GM12872 (cell line): ENCODE data around the gene CPOX.

Experiments
- TF ChIP-seq, protein P1 (sequence below): IDR thresholded peaks from 3 replicates; pipeline ENCODE4 v1.5.1; 2011; ENCODE audit warnings: low read depth, mild to moderate bottlenecking, low read length, moderate library complexity; ENCODE audit not compliant: insufficient read depth

Gene CPOX

DNA sequence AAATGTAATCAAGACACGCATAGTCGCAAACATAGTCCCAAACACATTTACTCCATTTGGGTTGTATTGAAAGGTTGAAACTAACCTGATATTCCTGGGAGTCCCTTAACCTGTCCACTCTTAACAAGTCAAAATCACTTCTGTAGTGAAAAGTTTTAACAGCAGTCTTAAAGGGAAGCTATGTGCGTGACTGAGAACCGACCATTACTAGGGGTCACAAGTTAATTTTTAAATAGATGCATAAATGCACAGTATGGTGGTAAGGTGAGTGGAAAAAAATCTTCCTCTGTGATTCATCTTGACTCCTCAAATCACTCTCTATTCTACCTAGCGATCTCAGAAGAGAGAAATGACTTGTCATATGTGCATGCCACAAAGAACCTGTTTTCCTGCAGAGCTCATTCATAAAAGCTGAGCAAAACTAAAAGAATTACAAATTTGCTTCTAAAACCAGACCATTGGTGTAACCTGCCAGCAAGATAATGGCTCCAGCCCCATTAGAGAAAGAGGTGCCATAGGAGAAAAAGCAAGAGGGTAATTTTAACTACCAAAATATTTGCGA, 56.9 kb downstream of the CPOX start:
- TF ChIP-seq, protein P1, sequence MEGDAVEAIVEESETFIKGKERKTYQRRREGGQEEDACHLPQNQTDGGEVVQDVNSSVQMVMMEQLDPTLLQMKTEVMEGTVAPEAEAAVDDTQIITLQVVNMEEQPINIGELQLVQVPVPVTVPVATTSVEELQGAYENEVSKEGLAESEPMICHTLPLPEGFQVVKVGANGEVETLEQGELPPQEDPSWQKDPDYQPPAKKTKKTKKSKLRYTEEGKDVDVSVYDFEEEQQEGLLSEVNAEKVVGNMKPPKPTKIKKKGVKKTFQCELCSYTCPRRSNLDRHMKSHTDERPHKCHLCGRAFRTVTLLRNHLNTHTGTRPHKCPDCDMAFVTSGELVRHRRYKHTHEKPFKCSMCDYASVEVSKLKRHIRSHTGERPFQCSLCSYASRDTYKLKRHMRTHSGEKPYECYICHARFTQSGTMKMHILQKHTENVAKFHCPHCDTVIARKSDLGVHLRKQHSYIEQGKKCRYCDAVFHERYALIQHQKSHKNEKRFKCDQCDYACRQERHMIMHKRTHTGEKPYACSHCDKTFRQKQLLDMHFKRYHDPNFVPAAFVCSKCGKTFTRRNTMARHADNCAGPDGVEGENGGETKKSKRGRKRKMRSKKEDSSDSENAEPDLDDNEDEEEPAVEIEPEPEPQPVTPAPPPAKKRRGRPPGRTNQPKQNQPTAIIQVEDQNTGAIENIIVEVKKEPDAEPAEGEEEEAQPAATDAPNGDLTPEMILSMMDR = no peak

DNA sequence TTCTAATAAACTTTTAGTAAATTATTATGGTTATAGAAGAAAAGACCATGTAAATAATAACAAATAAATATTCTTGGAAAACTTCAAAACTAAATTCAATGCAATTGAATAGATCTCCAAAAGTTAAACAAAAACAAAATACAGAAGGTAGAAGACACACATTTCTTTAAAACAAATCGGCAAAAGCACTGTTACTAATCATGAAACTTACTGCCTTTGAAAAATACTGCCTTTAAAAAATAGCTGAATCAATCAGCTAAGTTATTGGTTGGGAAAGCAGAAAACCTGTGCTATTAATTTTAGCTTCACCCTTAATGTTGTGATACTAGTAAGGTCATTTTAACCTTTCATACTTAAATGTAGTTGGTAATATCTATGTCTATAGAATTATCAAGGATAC, 58.7 kb downstream of the CPOX start:
- TF ChIP-seq, protein P1 = no peak

DNA sequence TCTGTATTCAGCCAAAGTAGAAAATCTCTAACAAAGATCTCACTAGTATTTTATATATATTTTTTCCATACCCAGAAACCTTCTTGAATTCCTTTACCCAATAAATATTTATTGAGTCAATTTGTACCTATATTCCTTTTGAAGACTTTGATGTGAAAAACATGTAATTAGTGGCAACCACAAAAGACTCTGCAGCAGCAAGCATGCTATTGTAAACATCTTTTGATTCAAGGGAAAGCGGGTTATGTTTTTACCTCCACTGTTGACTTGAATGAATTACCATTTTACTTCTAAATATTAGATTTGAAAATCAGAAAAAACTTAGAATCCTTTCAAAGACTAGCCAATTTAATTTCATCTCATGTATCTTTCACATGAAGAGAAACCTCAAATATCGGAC, 59.2 kb downstream of the CPOX start:
- TF ChIP-seq, protein P1 = no peak

DNA sequence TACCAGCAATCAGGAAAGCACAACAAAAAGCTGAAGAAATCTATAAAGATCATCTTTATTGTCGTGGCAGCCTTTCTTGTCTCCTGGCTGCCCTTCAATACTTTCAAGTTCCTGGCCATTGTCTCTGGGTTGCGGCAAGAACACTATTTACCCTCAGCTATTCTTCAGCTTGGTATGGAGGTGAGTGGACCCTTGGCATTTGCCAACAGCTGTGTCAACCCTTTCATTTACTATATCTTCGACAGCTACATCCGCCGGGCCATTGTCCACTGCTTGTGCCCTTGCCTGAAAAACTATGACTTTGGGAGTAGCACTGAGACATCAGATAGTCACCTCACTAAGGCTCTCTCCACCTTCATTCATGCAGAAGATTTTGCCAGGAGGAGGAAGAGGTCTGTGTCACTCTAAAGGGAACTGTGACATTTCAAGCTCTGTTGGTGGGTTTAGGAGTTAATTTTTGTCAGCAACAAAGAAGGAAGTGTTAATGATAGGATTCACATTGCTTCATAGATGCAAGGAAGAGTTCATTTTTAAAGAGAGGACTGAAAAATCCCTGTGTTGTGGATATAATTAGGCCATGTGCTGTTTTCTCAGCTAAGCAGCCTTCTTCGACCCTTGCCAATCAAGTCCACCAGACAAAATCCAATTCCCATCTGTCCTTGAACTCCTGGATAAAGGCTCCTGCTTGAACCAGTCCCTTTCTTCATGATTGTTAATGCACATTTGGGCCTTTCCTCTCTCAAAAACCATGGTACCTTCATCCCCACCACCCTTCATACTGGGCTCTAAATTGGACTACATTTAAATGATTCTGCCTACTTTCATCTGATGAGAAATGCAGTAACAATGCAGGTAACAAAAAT, 60.5 kb downstream of the CPOX start:
- TF ChIP-seq, protein P1 = no peak

DNA sequence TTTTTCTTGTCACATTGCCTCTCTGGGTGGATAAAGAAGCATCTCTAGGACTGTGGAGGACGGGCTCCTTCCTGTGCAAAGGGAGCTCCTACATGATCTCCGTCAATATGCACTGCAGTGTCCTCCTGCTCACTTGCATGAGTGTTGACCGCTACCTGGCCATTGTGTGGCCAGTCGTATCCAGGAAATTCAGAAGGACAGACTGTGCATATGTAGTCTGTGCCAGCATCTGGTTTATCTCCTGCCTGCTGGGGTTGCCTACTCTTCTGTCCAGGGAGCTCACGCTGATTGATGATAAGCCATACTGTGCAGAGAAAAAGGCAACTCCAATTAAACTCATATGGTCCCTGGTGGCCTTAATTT, 61.2 kb downstream of the CPOX start:
- TF ChIP-seq, protein P1 = no peak

DNA sequence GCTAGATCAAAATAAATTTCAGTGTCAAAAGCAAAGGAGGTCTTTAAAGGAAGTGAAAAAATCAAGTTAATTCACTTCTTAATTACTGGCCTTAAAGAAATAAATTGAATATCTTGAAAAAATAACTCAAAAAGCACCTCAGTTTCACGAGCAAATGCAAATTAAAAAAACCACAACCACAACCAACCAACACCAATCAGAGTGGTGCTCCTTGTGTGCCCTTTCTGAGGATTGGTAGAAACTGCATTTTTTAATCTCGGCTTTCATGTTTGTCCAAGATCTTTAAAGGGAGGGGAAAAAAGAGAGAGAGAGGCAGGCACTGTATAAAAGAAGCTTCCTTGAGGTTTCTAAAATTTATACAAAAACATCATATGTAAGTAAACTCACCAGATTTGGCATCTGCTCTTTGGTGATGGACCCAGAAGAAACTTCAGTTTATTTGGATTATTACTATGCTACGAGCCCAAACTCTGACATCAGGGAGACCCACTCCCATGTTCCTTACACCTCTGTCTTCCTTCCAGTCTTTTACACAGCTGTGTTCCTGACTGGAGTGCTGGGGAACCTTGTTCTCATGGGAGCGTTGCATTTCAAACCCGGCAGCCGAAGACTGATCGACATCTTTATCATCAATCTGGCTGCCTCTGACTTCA, 61.7 kb downstream of the CPOX start, which contains the start of gene GPR15:
Gene GPR15, plus strand, starts transcription at position 357 of the 653 bp plus-strand sequence. Its CDS starts 56 bp downstream, at position 413.
- TF ChIP-seq, protein P1 = no peak

DNA sequence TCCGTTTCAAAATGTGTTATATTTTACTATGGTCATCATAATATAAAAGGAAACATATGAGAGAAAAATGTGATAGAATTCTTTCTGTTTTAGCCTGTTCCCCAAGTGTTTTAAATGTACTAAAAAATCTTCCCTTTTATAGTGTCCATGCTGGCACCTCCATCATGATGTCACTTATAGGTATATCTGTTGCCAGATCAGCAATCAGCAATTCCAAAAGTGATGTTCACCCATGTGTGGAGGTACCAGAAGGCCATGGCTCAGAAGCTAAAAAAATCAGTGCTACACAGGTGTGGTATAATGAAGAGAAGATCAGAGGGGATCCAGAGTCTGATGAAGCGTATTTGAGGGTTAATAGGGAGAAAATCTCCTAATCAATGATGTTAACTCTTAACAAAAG, 62.7 kb downstream of the CPOX start:
- TF ChIP-seq, protein P1 = no peak
